Muscle layer of duodenum (tissue), 2 donors: ENCODE data around the gene WDR55.
A peak's percentile ranks its signal among the peaks of the same experiment; 100 is the strongest.
"Not testable (repeated sequence)": the region's sequence is repeated elsewhere in the genome, so short reads cannot be mapped to it uniquely, and the experiment has no call there.

Experiments used
- H3K27ac ChIP-seq: one replicate; pipeline ENCODE4 v1.7.0; 2013; ENCODE audit warnings: mild to moderate bottlenecking, low read length
- H3K27me3 ChIP-seq: one replicate; pipeline ENCODE4 v1.7.0; 2013; ENCODE audit warnings: low read depth, mild to moderate bottlenecking, control low read depth, low read length
- H3K36me3 ChIP-seq, 2 donors: one replicate each; pipeline ENCODE4 v1.7.0; 2013; ENCODE audit warnings: low read length in 2 of 2, control low read depth in 1 of 2, mild to moderate bottlenecking in 1 of 2; ENCODE audit not compliant: insufficient read depth in 2 of 2, control insufficient read depth in 1 of 2
- H3K4me1 ChIP-seq, 2 donors: one replicate each; pipeline ENCODE4 v1.7.0; 2013; ENCODE audit warnings: low read length in 2 of 2, mild to moderate bottlenecking in 2 of 2, control low read depth in 1 of 2, moderate library complexity in 1 of 2; ENCODE audit not compliant: insufficient read depth in 2 of 2, control insufficient read depth in 1 of 2
- H3K4me3 ChIP-seq, 2 donors: one replicate each; pipeline ENCODE4 v1.7.0; 2013; ENCODE audit warnings: low read length in 2 of 2, low read depth in 1 of 2, mild to moderate bottlenecking in 1 of 2
- H3K9me3 ChIP-seq, 2 donors: one replicate each; pipeline ENCODE4 v1.7.0; 2013; ENCODE audit warnings: low read length in 2 of 2, control low read depth in 1 of 2, mild to moderate bottlenecking in 1 of 2; ENCODE audit not compliant: control insufficient read depth in 1 of 2
- donor health status: healthy.

WDR55 gene

GRCh38 chr5:140664030-140664358, 710 bp upstream of the WDR55 start:
- peaks cover 47 to 64% of the 10 kb centered on the region in 2 donors for H3K36me3 ChIP-seq
- H3K9me3 ChIP-seq, result no peaks in the 10 kb centered on the region
- H3K4me1 ChIP-seq, result peaks cover 3 to 24% of the 10 kb centered on the region in 2 donors
- peak overlapping the region; percentile 98 for H3K27ac ChIP-seq
- no peaks in the 10 kb centered on the region for H3K27me3 ChIP-seq
- peak overlapping the region; percentile 97 to 99 for H3K4me3 ChIP-seq

- H3K27me3 ChIP-seq, H3K4me1 ChIP-seq, H3K9me3 ChIP-seq, H3K27ac ChIP-seq, H3K4me3 ChIP-seq: not testable (repeated sequence)
- H3K36me3 ChIP-seq, result peaks cover 41 to 68% of the 10 kb centered on the region in 2 donors
Observed at GRCh38 chr5:140671035-140671434, 6.3 kb downstream of the WDR55 start.

GRCh38 chr5:140671472-140672125, 6.9 kb downstream of the WDR55 start:
- H3K4me3 ChIP-seq, result no peak overlapping the region

GRCh38 chr5:140672455-140673186, 7.9 kb downstream of the WDR55 start:
- no peak overlapping the region for H3K27ac ChIP-seq
- H3K9me3 ChIP-seq, result no peaks in the 10 kb centered on the region
- no peaks in the 10 kb centered on the region for H3K27me3 ChIP-seq
- H3K36me3 ChIP-seq, result peaks cover 57 to 81% of the 10 kb centered on the region in 2 donors
- no peaks in the 10 kb centered on the region for H3K4me1 ChIP-seq
- H3K4me3 ChIP-seq, result peak overlapping the region in 1 of 2 donors; percentile 37

More at GRCh38 chr5:140671472-140672125, 6.9 kb downstream of the WDR55 start:
- Histone ChIP-seq H3K9me3 (no peaks in the 10 kb centered on the region), H3K36me3 (peaks cover 47 to 74% of the 10 kb centered on the region in 2 donors), H3K27me3 (no peaks in the 10 kb centered on the region), H3K27ac (no peak overlapping the region), H3K4me1 (peaks cover 0 to 4% of the 10 kb centered on the region in 2 donors)

- Histone ChIP-seq H3K9me3 (no peaks in the 10 kb centered on the region), H3K36me3 (peaks cover 59 to 79% of the 10 kb centered on the region in 2 donors), H3K4me3 (peak within 1 kb of the TSS in 1 of 2 donors; percentile 37), H3K4me1 (no peaks in the 10 kb centered on the region), H3K27ac (no peak within 1 kb of the TSS), H3K27me3 (no peaks in the 10 kb centered on the region)
Observed at GRCh38 chr5:140673187-140673976, 8.7 kb downstream of the WDR55 start, which contains the start of gene DND1. TSS of gene DND1 (minus strand) at chr5:140673576. CDS start at chr5:140673542, 34 bp downstream.

GRCh38 chr5:140674211-140674610, 9.5 kb downstream of the WDR55 start:
- H3K27me3 ChIP-seq, result no peaks in the 10 kb centered on the region
- H3K27ac ChIP-seq, result no peak overlapping the region
- peaks cover 51 to 75% of the 10 kb centered on the region in 2 donors for H3K36me3 ChIP-seq
- H3K4me3 ChIP-seq, result no peak overlapping the region
- H3K9me3 ChIP-seq, result no peaks in the 10 kb centered on the region
- no peaks in the 10 kb centered on the region for H3K4me1 ChIP-seq

- H3K27me3 ChIP-seq, result no peaks in the 10 kb centered on the region
- no peak overlapping the region for H3K4me3 ChIP-seq
- peaks cover 47 to 75% of the 10 kb centered on the region in 2 donors for H3K36me3 ChIP-seq
- no peaks in the 10 kb centered on the region for H3K4me1 ChIP-seq
- H3K27ac ChIP-seq, result no peak overlapping the region
- no peaks in the 10 kb centered on the region for H3K9me3 ChIP-seq
Observed at GRCh38 chr5:140674629-140675028, 9.9 kb downstream of the WDR55 start.

GRCh38 chr5:140677947-140678346, 13.2 kb downstream of the WDR55 start:
- Histone ChIP-seq H3K36me3 (peaks cover 59 to 75% of the 10 kb centered on the region in 2 donors), H3K4me1 (no peaks in the 10 kb centered on the region), H3K27me3 (no peaks in the 10 kb centered on the region)

GRCh38 chr5:140678993-140679392, 14.3 kb downstream of the WDR55 start:
- Histone ChIP-seq H3K4me1 (no peaks in the 10 kb centered on the region), H3K27me3 (no peaks in the 10 kb centered on the region), H3K36me3 (peaks cover 57 to 69% of the 10 kb centered on the region in 2 donors), H3K4me3 (no peak overlapping the region), H3K9me3 (no peaks in the 10 kb centered on the region), H3K27ac (no peak overlapping the region)

More at GRCh38 chr5:140677947-140678346, 13.2 kb downstream of the WDR55 start:
- Histone ChIP-seq H3K4me3 (no peak overlapping the region), H3K27ac (no peak overlapping the region), H3K9me3 (no peaks in the 10 kb centered on the region)

GRCh38 chr5:140690376-140690932, 25.8 kb downstream of the WDR55 start:
- Histone ChIP-seq H3K27ac (peak overlapping the region; percentile 87), H3K4me3 (peak overlapping the region; percentile 78 to 98), H3K36me3 (peaks cover 18 to 31% of the 10 kb centered on the region in 2 donors), H3K27me3 (no peaks in the 10 kb centered on the region), H3K4me1 (peaks cover 9 to 41% of the 10 kb centered on the region in 2 donors), H3K9me3 (no peaks in the 10 kb centered on the region)
